IPS DF 6.9 (cell line): ENCODE measurements around the gene CPA4.

Source experiments
- DNase-seq: peaks from one replicate; pipeline ENCODE4 v3.0.0-alpha.2; 2013; ENCODE audit warnings: low read depth, low spot score
- H3K27ac ChIP-seq: one replicate; pipeline ENCODE4 v1.5.1; 2013; ENCODE audit warnings: low read length, control low read depth
- H3K27me3 ChIP-seq: 2 replicates; pipeline ENCODE4 v1.6.1; 2013; ENCODE audit warnings: mild to moderate bottlenecking, low read length; ENCODE audit not compliant: control insufficient read depth, insufficient read depth
- H3K36me3 ChIP-seq: 2 replicates; pipeline ENCODE4 v1.6.1; 2013; ENCODE audit warnings: low read length; ENCODE audit not compliant: control insufficient read depth, insufficient read depth
- H3K4me1 ChIP-seq: 2 replicates; pipeline ENCODE4 v1.6.1; 2013; ENCODE audit warnings: low read length; ENCODE audit not compliant: control insufficient read depth, insufficient read depth
- H3K4me3 ChIP-seq: 2 replicates; pipeline ENCODE4 v1.5.1; 2013; ENCODE audit warnings: mild to moderate bottlenecking, low read length
- H3K9me3 ChIP-seq: 2 replicates; pipeline ENCODE4 v1.6.1; 2013; ENCODE audit warnings: low read length, inconsistent platforms; ENCODE audit not compliant: control insufficient read depth, insufficient read depth
- WGBS: extraction: QIAGEN DNeasy Blood & Tissue Kit; methylation state at CpG from one replicate; pipeline ENCODE4 v1.1.7; 2013; ENCODE audit warnings: mixed read lengths, missing lambda C conversion rate; ENCODE audit not compliant: insufficient read length, insufficient coverage; 5-methylcytosine and 5-hydroxymethylcytosine counted together

CPA4 gene

DNA sequence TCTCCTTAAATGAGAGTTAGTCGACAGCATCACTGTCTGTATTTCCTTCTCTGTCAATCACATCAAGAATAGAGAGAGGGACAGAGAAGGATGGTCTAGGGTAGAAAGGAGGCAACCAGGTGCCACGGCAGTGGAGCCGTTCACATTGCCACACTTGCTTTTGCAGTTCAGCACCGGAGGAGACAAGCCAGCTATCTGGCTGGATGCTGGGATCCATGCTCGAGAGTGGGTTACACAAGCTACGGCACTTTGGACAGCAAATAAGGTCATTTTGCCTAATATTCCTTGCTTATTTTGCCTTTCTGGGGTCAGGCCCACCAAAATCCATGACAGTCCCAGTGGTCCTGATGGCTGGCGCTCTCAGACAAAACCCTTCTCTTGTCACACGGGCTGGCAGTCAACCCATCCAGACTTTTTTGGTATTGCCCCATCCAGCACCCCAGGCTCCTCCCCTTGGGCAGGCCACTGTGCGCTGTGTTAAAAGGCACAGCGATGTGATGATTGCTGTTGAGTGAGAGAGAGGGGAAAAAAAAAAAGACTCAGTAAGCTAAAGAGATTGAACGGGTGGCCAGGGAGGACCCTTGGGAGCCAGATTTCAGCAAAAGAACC, 17.9 kb upstream of the CPA4 start:
- H3K27me3 ChIP-seq = no peaks in the 10 kb centered on the region
- WGBS = no CpG with 5 or more reads among the region's 11 CpGs
- peaks cover 2% of the 10 kb centered on the region; the same call in 1 of the 2 replicates for H3K4me1 ChIP-seq
- H3K36me3 ChIP-seq = no peaks in the 10 kb centered on the region
- H3K27ac ChIP-seq = no peak overlapping the region
- H3K9me3 ChIP-seq = no peaks in the 10 kb centered on the region
- DNase-seq = no peak
- no peak overlapping the region for H3K4me3 ChIP-seq

DNA sequence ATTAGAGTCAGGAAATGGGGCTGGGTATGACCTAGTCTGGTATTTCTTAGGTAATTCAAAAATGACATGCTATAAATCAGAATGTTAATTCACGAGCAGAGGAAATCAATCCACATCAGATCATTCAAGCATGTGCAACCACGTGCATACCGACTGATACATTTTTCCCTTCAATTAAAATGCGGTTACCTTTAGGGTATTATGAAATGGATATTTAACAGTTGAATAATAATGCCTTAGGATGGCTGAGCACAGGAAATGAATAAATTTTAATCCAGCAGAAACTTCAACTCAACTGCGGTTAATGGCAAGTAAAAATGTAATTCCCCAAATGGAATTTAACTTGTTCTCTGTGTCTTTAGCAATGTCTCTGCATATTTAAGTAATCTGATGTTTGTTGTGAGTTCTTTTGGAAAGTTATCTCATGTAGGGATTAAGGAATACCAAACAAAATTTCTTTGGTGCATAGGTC, 17.1 kb upstream of the CPA4 start:
- H3K4me1 ChIP-seq = peaks cover 2% of the 10 kb centered on the region; the same call in 1 of the 2 replicates
- H3K4me3 ChIP-seq = no peak overlapping the region
- no peaks in the 10 kb centered on the region for H3K27me3 ChIP-seq
- WGBS = no CpG with 5 or more reads among the region's 5 CpGs
- no peaks in the 10 kb centered on the region for H3K36me3 ChIP-seq
- H3K9me3 ChIP-seq = no peaks in the 10 kb centered on the region
- no peak for DNase-seq
- H3K27ac ChIP-seq = no peak overlapping the region

DNA sequence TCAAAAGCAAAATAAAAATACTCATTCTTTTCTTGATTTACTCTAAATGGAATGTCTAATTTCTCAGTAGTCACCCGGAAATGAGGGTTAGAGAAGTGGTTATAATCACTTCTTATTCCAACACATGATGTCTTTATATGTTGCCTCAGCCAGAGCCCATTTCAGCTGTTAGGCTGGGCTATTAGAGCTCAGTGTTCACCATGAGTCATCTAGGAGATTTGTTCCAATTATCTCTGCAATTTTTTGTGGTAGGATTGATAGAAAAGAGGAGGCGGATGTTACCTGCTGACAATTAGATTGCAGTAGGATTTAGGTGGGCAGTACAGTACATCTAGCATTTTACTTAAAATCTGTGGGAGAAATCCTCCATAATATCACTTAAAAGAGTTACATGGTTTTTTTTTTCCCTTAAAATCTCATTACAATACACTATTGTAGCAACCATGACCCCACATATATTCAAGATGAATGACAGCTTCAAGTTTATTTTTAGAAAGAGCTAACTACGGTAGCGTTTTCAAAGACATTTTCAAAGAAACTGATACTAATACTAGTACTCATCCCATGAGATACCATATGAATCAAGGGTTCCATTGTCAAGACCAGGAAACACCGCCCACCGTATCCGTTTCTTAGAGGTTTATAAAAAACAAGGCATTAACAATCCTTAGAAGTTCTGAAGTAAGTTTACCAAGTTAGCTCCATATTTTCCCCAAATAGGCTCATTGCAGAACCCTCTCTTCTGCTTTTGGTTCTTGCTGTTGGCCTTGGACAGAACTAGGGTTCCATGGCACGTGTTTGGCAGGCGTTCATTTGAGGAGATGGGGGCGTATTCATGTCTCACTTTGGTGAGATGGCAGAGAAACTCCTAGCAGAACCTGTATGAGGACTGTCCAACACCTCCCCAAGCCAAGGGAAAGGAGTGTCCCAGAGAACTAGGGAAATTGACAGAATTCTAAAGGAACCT, 15.9 kb upstream of the CPA4 start:
- WGBS = no CpG with 5 or more reads among the region's 10 CpGs
- no peak overlapping the region for H3K27ac ChIP-seq
- no peak overlapping the region for H3K4me3 ChIP-seq
- H3K9me3 ChIP-seq = no peaks in the 10 kb centered on the region
- DNase-seq = no peak
- no peaks in the 10 kb centered on the region; the same call in 1 of the 2 replicates for H3K4me1 ChIP-seq
- no peaks in the 10 kb centered on the region for H3K36me3 ChIP-seq
- no peaks in the 10 kb centered on the region for H3K27me3 ChIP-seq

DNA sequence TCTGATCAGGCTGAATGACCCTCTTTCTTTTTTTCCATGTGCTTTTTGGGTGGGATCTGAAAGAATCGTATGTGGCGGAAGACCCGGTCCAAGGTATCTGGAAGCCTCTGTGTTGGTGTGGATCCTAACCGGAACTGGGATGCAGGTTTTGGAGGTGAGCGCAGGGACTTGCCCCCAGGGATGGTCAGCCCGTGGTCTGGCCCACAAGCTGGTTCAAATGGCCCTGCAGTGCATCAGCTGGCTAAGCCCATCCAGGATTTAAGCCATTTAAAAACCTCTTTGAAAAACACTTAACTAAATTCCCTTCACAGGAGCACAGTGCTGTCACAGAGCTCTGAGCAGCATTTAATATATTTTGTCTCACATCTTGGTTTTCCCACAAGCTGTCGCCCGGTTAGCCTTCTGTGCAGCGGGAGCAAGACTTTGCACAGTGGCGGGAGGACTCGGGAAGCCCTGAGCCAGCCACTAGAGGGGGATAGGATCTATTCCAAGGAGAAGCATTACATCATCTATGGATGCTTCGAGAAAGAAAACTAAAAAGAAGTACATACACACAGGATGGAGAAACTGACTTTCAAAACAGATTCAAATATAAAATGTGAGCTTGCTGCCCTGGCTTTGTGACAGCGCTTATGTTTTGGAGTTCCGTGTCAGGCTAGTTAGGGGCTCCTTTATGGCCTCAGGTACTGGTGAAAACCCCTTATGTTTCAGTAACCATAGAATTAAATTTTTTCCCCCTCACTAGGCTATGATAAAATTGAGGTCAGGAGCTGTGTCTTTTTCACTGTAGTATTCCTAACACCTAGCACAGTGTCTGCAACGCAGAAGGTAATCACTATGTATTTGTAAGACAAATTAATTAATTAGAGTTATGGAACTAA, 15.0 kb upstream of the CPA4 start:
- Histone ChIP-seq H3K27me3 (no peaks in the 10 kb centered on the region), H3K9me3 (no peaks in the 10 kb centered on the region), H3K4me3 (no peak overlapping the region), H3K27ac (no peak overlapping the region), H3K4me1 (no peaks in the 10 kb centered on the region; the same call in 1 of the 2 replicates), H3K36me3 (no peaks in the 10 kb centered on the region)
- no CpG with 5 or more reads among the region's 15 CpGs for WGBS
- no peak for DNase-seq

DNA sequence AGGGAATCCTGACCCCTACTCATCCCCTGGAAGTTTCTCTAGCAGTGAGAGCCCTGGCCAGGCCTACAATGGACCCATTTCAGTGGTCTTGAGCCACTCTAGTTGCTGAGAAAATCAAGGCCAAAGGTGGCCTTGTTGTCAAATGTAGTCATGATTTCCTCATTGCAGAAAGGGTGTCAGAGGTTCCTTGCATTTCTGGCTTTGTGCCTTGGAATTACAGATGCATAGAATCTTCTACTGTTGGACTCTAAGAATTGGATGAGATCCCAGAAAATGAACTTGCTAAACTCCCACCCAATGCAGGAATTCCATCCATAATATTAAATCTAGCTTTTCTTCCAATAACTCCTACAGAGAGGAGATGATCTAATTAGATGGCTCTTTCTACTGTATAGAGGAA, 14.1 kb upstream of the CPA4 start:
- H3K27ac ChIP-seq = no peak overlapping the region
- no peaks in the 10 kb centered on the region; the same call in 1 of the 2 replicates for H3K4me1 ChIP-seq
- H3K4me3 ChIP-seq = no peak overlapping the region
- no peaks in the 10 kb centered on the region for H3K27me3 ChIP-seq
- no peaks in the 10 kb centered on the region for H3K36me3 ChIP-seq
- no peaks in the 10 kb centered on the region for H3K9me3 ChIP-seq
- DNase-seq = no peak

DNA sequence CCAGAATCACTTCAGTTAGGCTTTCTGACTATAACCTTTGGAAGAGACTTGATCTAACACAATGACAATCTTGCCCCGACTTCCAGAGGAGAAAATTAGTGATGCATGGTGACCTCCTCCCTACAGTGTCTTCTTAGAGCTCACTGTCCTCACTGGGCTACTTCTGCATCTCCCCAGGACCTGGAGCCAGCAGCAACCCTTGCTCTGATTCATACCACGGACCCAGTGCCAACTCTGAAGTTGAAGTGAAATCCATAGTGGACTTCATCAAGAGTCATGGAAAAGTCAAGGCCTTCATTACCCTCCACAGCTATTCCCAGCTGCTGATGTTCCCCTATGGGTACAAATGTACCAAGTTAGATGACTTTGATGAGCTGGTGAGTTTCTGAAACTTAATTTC, 13.7 kb upstream of the CPA4 start:
- Histone ChIP-seq H3K4me3 (no peak overlapping the region), H3K27ac (no peak overlapping the region), H3K4me1 (no peaks in the 10 kb centered on the region; the same call in 1 of the 2 replicates), H3K9me3 (no peaks in the 10 kb centered on the region), H3K27me3 (no peaks in the 10 kb centered on the region), H3K36me3 (no peaks in the 10 kb centered on the region)
- no CpG with 5 or more reads among the region's 2 CpGs for WGBS
- no peak for DNase-seq

DNA sequence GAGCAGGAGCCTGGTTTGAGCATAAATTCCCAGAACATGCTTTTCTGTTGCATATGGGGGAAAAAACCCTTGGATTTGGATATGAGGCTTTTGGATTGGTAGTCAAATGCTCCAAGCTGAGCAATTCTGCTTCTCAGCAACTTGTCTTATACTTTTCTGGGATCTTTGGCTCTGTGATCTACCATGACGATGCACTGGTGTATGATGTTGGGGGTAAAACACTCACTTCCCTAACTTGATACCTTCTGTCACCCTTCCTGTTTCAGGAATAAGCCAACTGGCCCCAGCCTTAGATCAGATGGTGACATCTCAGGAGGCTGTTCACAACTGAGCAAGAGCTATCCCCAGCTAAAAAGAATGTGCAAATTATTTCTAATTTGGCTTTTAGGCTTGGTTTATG, 13.1 kb upstream of the CPA4 start:
- no peaks in the 10 kb centered on the region; the same call in 1 of the 2 replicates for H3K4me1 ChIP-seq
- no peaks in the 10 kb centered on the region for H3K36me3 ChIP-seq
- no peak overlapping the region for H3K27ac ChIP-seq
- H3K27me3 ChIP-seq = no peaks in the 10 kb centered on the region
- no peaks in the 10 kb centered on the region for H3K9me3 ChIP-seq
- no CpG with 5 or more reads among the region's 1 CpG for WGBS
- H3K4me3 ChIP-seq = no peak overlapping the region
- DNase-seq = no peak

DNA sequence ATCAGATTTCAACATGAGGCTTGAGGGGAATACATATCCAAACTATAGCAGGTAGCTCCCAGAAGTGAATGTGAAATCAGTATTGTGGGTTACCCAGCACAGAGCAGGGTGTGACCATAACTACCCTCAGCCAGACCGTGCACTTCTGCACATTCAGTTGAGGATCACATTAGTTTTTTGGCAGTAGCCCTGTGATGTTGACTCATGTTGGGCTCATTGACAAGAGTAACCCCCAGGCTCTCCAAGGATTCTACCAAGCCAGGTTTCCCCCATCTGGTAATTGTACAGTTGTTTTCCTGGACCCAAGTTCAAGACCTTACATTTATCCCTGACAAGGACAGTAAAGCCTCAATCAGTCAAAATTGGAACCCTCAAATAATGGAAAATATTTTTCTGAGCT, 11.7 kb upstream of the CPA4 start:
- H3K27ac ChIP-seq = no peak overlapping the region
- no peak overlapping the region for H3K4me3 ChIP-seq
- no peaks in the 10 kb centered on the region for H3K36me3 ChIP-seq
- H3K4me1 ChIP-seq = no peaks in the 10 kb centered on the region
- H3K27me3 ChIP-seq = no peaks in the 10 kb centered on the region
- no CpG with 5 or more reads among the region's 1 CpG for WGBS
- H3K9me3 ChIP-seq = no peaks in the 10 kb centered on the region
- no peak for DNase-seq

DNA sequence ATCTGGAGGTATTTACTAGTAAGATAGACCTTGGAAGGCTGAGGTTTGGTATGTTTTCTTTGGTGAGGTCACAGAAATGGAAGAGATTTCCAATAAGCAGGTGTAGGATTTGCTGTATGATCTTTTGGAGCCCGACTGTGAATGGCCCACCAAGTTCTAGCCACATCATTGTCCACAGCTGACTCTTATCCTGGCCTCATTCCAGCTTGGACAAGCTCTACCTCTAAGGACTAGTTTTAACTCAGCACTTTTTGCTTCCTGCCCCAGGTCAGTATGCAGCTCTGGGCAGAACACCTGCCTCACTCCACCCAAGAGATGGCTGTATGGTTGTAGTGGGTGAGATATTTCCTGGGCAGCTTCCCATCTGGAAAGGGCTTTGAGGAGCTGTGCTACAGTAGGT, 6.1 kb upstream of the CPA4 start:
- Histone ChIP-seq H3K4me1 (no peaks in the 10 kb centered on the region), H3K9me3 (no peaks in the 10 kb centered on the region), H3K27me3 (no peaks in the 10 kb centered on the region), H3K36me3 (no peaks in the 10 kb centered on the region), H3K4me3 (no peak overlapping the region), H3K27ac (no peak overlapping the region)
- WGBS = no CpG with 5 or more reads among the region's 1 CpG
- DNase-seq = no peak

DNA sequence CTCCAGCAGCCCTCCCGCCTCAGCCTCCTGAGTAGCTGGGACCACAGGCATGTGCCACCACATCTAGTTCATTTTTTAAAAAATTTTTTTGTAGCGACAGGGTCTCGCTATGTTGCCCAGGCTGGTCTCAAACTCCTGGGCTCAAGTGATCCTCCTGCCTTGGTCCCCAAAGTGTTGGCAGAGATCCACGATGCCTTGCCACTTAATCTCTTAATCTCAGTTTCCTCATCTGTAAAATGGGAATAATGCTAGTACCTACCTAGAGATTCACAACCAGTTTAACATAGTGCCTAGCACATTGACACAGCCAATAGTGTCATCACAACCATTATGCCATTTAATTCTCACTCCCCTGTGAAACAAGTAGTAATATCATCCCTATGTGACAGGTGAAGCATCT, 4.8 kb upstream of the CPA4 start:
- WGBS = no CpG with 5 or more reads among the region's 4 CpGs
- no peak for DNase-seq
- Histone ChIP-seq H3K27me3 (no peaks in the 10 kb centered on the region), H3K4me3 (no peak overlapping the region), H3K4me1 (no peaks in the 10 kb centered on the region), H3K9me3 (no peaks in the 10 kb centered on the region), H3K36me3 (no peaks in the 10 kb centered on the region), H3K27ac (no peak overlapping the region)
